Left lung (tissue), 10 donors: ENCODE measurements around the gene BATF. TPM values are rescaled to one million over a fixed set of nuclear protein-coding genes. Genes with fewer than 3 reads are reported as not detected.

Experiments
- ATAC-seq: fragments of 200-7000 bp; cut with Tn5 transposase; one replicate; pipeline ENCODE4 v1.9.1; 2020; ENCODE audit warnings: moderate library complexity
- DNase-seq, 4 donors: peaks; one replicate each; pipeline ENCODE4 v3.0.0-alpha.2; 2013 to 2020
- H3K27ac ChIP-seq, 2 donors: fragments of 200-600 bp; sonication (generic) in 1 of 2; one replicate each; pipeline versions ENCODE4 v1.5.0 to v1.8.0; 2020 to 2021
- H3K27me3 ChIP-seq, 2 donors: fragments of 200-600 bp; sonication (generic) in 1 of 2; one replicate each; pipeline versions ENCODE4 v1.5.0 to v1.8.0; 2020 to 2021
- H3K36me3 ChIP-seq, 2 donors: fragments of 200-600 bp; sonication (generic) in 1 of 2; one replicate each; pipeline versions ENCODE4 v1.5.0 to v1.8.0; 2020 to 2021
- H3K4me1 ChIP-seq, 2 donors: fragments of 200-600 bp; one replicate each; pipeline ENCODE4 v1.8.0; 2021
- H3K4me3 ChIP-seq, 2 donors: fragments of 200-600 bp; sonication (generic) in 1 of 2; one replicate each; pipeline versions ENCODE4 v1.5.0 to v1.8.0; 2020 to 2021; ENCODE audit warnings: mild to moderate bottlenecking in 1 of 2
- H3K9me3 ChIP-seq, 2 donors: fragments of 200-600 bp; sonication (generic) in 1 of 2; one replicate each; pipeline versions ENCODE4 v1.5.0 to v1.8.0; 2020 to 2021
- CTCF ChIP-seq, 2 donors: fragments of 200-600 bp; sonication (generic) in 1 of 2; IDR thresholded peaks; one replicate each; pipeline versions ENCODE4 v1.5.0 to v1.8.0; 2021; ENCODE audit warnings: antibody characterized with exemption in 2 of 2
- intact Hi-C, 2 donors: fragments of 100-400 bp; cut with DNase I; formaldehyde crosslinking; loops; one replicate each; pipeline versions ENCODE4 v1.11.2 to v1.14.2; 2022
- polyA plus RNA-seq, 6 donors: library from polyadenylated mRNA; unstranded; fragments of 120-200 nt; gene quantifications; one replicate each; pipeline ENCODE4 v1.2.1, GENCODE V29; 2013; ENCODE audit not compliant: insufficient read length in 6 of 6
- total RNA-seq, 2 donors: library from RNA; stranded (reverse); fragmentation: NEBNext Ultra II Directional; extraction: Animal tissue kit (Norgen Biotek cat#: 25700); gene quantifications; one replicate each; pipeline ENCODE4 v1.2.1, GENCODE V29; 2021
- donor health status: DM: no; HTN: yes; CAD: no.
- donor health status: DM: no; HTN: no; CAD: no.

BATF gene
- total and polyA plus RNA-seq, 8 donors = 0.46 to 19.6 (median 1.2) TPM

- TF ChIP-seq CTCF (IDR thresholded peaks at IDR 0.05) = no peak
- intact Hi-C loops = no loop called here
- ATAC-seq = no peak
These were observed 42.3 kb upstream of the BATF start for GRCh38 chr14:75479770-75480600.

GRCh38 chr14:75482366-75482765 lies 39.9 kb upstream of the BATF start:
- Histone ChIP-seq H3K9me3 (no peaks in the 10 kb centered on the region), H3K4me3 (no peak overlapping the region), H3K4me1 (no peaks in the 10 kb centered on the region), H3K27ac (no peak overlapping the region), H3K27me3 (no peaks in the 10 kb centered on the region), H3K36me3 (no peaks in the 10 kb centered on the region)
- intact Hi-C loops = no loop called here
- TF ChIP-seq CTCF (IDR thresholded peaks at IDR 0.05) = no peak
- DNase-seq = no peak
- no peak for ATAC-seq

More at GRCh38 chr14:75479770-75480600, 42.3 kb upstream of the BATF start:
- Histone ChIP-seq H3K4me3 (no peak overlapping the region), H3K27ac (no peak overlapping the region), H3K27me3 (no peaks in the 10 kb centered on the region), H3K9me3 (no peaks in the 10 kb centered on the region), H3K36me3 (peaks cover 0 to 23% of the 10 kb centered on the region in 2 donors), H3K4me1 (peaks cover 0 to 9% of the 10 kb centered on the region in 2 donors)
- no peak for DNase-seq

GRCh38 chr14:75484711-75485429 lies 37.4 kb upstream of the BATF start:
- no peak for TF ChIP-seq CTCF (IDR thresholded peaks at IDR 0.05)
- intact Hi-C loops = no loop called here

GRCh38 chr14:75486318-75486717 lies 36.0 kb upstream of the BATF start:
- Histone ChIP-seq H3K4me1 (peaks cover 0 to 8% of the 10 kb centered on the region in 2 donors), H3K27me3 (no peaks in the 10 kb centered on the region), H3K4me3 (no peak overlapping the region), H3K9me3 (no peaks in the 10 kb centered on the region), H3K36me3 (no peaks in the 10 kb centered on the region), H3K27ac (no peak overlapping the region)
- DNase-seq (no peak), ATAC-seq (no peak)
- TF ChIP-seq CTCF (IDR thresholded peaks at IDR 0.05) = no peak
- intact Hi-C loops = no loop called here

More at GRCh38 chr14:75484711-75485429, 37.4 kb upstream of the BATF start:
- Histone ChIP-seq H3K9me3 (no peaks in the 10 kb centered on the region), H3K27ac (no peak overlapping the region), H3K36me3 (no peaks in the 10 kb centered on the region), H3K4me3 (no peak overlapping the region), H3K4me1 (peaks cover 0 to 8% of the 10 kb centered on the region in 2 donors), H3K27me3 (no peaks in the 10 kb centered on the region)
- ATAC-seq = no peak
- no peak for DNase-seq

- Histone ChIP-seq H3K9me3 (no peaks in the 10 kb centered on the region), H3K27ac (no peak overlapping the region), H3K36me3 (no peaks in the 10 kb centered on the region), H3K4me1 (peaks cover 0 to 8% of the 10 kb centered on the region in 2 donors), H3K27me3 (no peaks in the 10 kb centered on the region), H3K4me3 (no peak overlapping the region)
- no peak for TF ChIP-seq CTCF (IDR thresholded peaks at IDR 0.05)
- DNase-seq (no peak), ATAC-seq (peak; percentile 59)
- intact Hi-C loops = no loop called here
These were observed 35.1 kb upstream of the BATF start for GRCh38 chr14:75487155-75487671.
